KOPT-K1 (cell line): ENCODE data around the gene IDH2.
A peak's percentile ranks its signal among the peaks of the same experiment; 100 is the strongest.

Experiments
- H3K27ac ChIP-seq: fragments of 200-600 bp; sonication (generic); 2 replicates; pipeline ENCODE4 v1.5.1; 2016; ENCODE audit warnings: antibody characterized with exemption, mild to moderate bottlenecking, low read depth, low read length; ENCODE audit not compliant: poor library complexity, severe bottlenecking
- H3K36me3 ChIP-seq: fragments of 200-600 bp; sonication (generic); 2 replicates; pipeline ENCODE4 v1.5.1; 2017; ENCODE audit warnings: antibody characterized with exemption, mild to moderate bottlenecking, low read length, moderate library complexity; ENCODE audit not compliant: insufficient read depth
- H3K9me3 ChIP-seq: fragments of 200-600 bp; sonication (generic); 2 replicates; pipeline ENCODE4 v1.5.1; 2017; ENCODE audit warnings: antibody characterized with exemption, low read length, mild to moderate bottlenecking; ENCODE audit not compliant: insufficient read depth, poor library complexity, severe bottlenecking

IDH2 gene

DNA sequence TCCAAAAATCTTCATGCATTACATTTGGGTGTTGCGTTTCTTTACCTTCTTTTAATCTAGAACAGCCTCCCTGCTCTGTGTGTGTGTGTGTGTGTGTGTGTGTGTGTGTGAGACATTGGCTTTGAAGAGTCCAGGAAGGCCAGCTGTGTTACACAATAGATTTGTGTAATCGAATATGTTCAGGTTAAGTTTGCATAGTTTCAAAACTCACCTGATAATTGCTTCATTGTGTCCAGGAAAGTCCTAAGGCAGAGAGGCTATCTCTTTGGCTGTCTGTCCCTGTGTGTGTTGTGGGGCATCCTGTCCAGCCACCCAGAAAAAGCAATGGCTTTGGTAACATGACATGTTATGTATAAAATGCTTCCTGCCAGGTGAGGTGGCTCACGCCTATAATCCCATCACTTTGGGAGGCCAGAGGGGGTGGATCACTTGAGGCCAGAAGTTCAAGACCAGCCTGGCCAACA is 63.6 kb downstream of the IDH2 start:
- H3K27ac ChIP-seq, result peak overlapping the region; percentile 54

DNA sequence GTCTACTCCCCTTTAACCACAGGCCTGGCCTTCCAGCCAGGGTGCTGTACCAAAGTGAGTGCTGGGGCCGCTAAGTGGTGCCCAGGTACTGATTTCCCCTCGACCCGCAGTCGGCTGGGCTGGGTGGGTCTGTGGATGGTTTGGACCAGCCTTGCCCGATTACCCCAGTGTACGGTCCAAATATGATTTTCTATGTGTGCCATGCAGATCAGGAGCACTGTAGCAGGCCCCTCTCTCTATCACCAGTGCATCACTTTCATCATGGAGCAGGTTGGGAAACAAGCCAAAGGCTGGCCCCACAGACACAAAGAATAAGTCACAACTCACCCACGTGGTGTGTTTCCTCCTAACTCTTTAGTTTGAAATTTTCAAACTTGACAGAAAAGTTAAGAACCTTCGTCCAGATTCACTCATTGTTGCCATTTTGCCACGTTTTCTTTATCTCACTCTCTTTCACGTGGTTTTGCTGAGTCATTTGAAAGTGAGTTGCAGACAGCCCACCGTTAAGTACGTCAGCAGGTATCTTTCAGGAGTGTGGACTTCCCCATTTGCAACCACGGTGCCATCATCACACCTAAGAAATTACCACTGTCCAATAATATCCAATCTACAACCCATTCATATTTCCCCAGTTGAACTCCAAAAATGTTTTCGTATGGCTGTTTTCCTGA is 64.2 kb downstream of the IDH2 start:
- H3K9me3 ChIP-seq, result no peaks in the 10 kb centered on the region
- H3K36me3 ChIP-seq, result no peaks in the 10 kb centered on the region
- H3K27ac ChIP-seq, result peak overlapping the region; percentile 54

More for the DNA sequence above, 63.6 kb downstream of the IDH2 start:
- H3K9me3 ChIP-seq, result no peaks in the 10 kb centered on the region
- H3K36me3 ChIP-seq, result no peaks in the 10 kb centered on the region

DNA sequence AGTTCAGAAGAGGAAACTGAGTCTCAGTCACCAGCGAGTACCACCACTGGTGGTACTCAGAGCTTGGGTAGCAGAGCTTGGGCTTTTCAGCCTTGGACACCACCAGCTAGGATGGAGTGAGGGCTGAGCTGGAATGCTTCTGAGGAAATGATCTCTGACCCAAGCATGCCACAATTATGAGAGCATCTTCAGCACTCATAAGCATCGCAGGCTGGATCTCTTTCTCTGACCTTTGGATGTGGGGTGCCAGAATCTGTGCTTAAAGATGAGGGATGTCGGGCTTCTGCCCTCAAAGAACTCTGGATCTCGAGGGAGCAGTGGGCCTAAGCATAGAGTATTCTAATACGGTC is 64.8 kb downstream of the IDH2 start:
- Histone ChIP-seq H3K27ac (peak overlapping the region; percentile 54), H3K36me3 (no peaks in the 10 kb centered on the region), H3K9me3 (no peaks in the 10 kb centered on the region)

DNA sequence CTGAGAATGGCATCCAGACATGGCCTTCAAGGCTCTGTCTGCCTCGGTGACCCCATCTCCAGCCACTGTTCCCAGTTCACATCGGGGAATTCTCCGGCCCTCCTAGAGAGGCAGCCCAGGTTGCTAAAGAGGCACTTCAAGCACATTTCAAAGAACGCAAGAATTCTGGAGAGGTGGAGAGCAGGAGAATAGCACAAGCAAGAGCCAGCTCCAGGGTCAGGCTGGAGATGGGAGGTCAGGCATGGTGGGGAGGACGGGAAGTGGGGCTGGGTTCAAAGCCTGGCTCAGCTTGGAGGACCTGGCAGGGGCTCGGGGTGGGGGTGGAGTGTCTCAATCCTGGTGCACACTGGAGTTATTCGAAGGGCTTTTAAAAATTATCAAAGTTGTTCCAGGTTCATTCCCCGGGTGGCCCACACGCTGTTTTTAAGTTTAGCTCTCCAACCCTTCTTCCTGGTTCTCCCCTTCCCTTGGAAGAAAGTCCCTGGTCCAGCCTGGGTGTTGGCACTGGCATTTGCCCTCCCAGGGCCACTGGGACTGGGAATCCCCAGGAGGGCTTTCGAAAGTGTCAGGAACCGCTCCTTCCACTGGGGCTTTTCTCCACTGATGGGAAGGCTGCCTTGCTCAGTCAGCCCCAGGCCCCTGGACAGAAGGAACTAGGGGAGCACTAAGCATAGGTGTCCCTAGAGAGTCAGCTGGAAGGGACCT is 65.3 kb downstream of the IDH2 start:
- H3K27ac ChIP-seq, result peak overlapping the region; percentile 54
- H3K36me3 ChIP-seq, result no peaks in the 10 kb centered on the region
- H3K9me3 ChIP-seq, result no peaks in the 10 kb centered on the region

DNA sequence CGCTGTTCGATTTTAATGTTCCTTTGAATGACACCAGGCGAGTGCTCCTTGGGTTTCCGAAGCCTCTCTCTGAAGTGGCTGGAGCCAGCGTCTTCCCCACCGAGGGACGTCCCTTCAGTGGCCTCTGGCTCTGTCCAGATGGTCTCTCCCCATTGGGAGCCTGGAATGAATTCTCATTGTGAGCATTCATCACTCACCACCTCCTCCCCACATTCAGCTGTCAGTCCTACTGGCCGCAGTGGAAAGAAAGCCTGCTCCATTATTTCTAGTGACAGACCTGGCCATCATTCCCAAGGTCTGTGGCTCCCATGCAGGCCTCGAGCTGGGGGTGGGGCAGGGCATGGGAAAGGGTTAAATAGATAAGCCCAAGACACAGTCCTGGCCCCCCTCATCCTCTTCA is 65.9 kb downstream of the IDH2 start:
- no peaks in the 10 kb centered on the region for H3K9me3 ChIP-seq
- H3K27ac ChIP-seq, result no peak overlapping the region
- no peaks in the 10 kb centered on the region for H3K36me3 ChIP-seq

DNA sequence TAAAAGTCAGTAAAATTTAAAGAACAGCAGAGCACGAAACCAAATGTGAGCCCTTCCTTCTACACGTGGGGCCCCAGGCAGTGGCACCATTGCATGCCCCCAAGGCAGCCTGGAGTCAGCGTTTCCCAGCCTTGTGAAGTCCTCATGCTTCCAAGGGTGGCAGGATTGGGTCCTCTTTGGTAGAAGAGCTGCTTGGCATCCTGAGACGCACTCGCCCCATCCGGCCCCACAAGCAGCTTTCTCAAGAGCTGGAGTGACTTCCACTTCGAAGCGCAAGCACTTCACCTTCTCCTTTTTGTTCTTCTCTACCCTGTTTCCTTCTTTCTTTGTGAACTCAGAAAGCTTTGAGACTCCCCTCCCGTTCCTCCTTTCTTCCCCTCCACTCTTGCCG is 66.4 kb downstream of the IDH2 start:
- peak overlapping the region; percentile 75 for H3K27ac ChIP-seq
- H3K9me3 ChIP-seq, result no peaks in the 10 kb centered on the region
- no peaks in the 10 kb centered on the region for H3K36me3 ChIP-seq

DNA sequence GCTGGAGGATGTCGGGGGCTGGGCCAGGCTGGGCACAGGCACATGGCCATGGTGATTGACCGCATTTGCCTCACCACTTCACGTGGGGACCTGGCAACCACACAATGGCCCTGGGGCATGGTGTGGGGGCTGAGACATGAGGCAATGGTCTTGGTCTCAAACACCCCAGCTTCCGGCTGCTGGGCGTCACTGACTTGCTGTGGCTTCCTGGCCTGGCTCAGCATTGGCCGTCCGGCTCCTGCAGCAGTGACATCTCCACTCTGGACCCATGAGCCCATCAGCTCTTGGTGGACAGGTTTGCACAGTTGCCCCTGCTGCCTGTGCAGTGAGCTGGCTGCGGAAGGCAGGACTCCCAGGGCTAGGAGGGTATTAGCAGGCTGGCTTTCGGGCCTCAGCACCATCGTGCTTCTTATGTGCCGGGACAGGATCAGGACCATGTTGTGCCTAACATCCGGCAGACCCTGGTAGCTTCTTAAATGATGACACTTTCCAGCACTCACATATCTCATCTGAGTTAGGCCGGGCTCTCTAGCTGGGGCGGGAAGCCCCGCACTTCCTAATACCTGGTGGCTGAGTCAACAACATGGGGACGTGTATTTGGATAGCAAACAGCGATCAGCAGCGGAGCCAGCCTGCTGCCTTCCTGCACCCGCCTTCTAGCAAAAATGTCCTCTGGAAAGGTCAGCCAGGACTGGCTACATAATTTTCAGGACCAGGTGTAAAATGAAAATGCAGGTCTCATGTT is 67.0 kb downstream of the IDH2 start:
- Histone ChIP-seq H3K9me3 (no peaks in the 10 kb centered on the region), H3K36me3 (no peaks in the 10 kb centered on the region), H3K27ac (peak overlapping the region; percentile 75)

DNA sequence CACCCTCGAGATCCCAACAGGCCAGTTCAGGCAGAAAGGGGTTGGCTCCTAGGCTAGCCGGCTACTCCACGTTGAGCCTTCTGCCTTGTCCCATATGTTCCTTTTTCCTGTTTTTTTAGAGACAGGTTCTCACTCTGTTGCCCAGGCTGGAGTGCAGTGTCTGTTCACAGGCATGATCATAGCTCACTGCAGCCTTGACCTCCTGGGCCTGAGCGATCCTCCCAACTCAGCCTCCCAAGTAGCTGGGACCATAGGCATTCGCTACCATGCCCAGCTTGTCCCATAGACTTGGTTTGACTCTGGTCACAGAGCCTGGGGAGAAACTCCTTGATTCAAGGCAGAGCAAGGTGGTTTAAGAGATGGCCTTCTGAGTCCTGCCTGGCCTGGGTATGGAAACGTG is 68.8 kb downstream of the IDH2 start:
- H3K36me3 ChIP-seq, result no peaks in the 10 kb centered on the region
- peak overlapping the region; percentile 75 for H3K27ac ChIP-seq
- H3K9me3 ChIP-seq, result peaks cover under 1% of the 10 kb centered on the region
